ENCODE results near the gene TMEM39B. TPM values are rescaled to one million over a fixed set of nuclear protein-coding genes. Genes with fewer than 3 reads are reported as not detected.

The TMEM39B gene
- total RNA-seq, 1 experiment from 2014 or later: 22.8 TPM

- H3K4me3 ChIP-seq (replicated peaks in 1 of 2; ENCODE audit: low read depth in 1 of 2, low read length in 2 of 2): no peak overlapping the region
- CTCF ChIA-PET: interaction anchor here (2.5 kb wide), 1 partner anchor 16 kb away, joined by 6 read pairs; no protein-coding TSS in a partner anchor
- BruUV-seq (replicated peaks): no TSS peak
- POLR2A ChIA-PET: no interaction called here
- RAD21 ChIA-PET (ENCODE audit: low non-redundant PET in 1 of 2, low total read pairs in 2 of 2, uncharacterized antibody in 2 of 2, unreplicated experiment in 2 of 2): no interaction called here
- no peak overlapping the region for H2AFZ ChIP-seq (ENCODE audit: low read depth, low read length, poor library complexity, severe bottlenecking)
- H3K9me3 ChIP-seq (ENCODE audit: control insufficient read depth in 1 of 2, insufficient read depth in 1 of 2, low read depth in 1 of 2, low read length in 2 of 2): no peaks in the 10 kb centered on the region
- H4K20me1 ChIP-seq (ENCODE audit: insufficient read depth): no peaks in the 10 kb centered on the region
- H3K79me2 ChIP-seq (ENCODE audit: insufficient read depth, low read length): peaks cover 96% of the 10 kb centered on the region
- H3K9ac ChIP-seq (ENCODE audit: low read length): no peak overlapping the region
- DNase-seq (ENCODE audit: low read depth, low spot score) (no peak), ATAC-seq (no peak)
- peaks cover 8 to 55% of the 10 kb centered on the region in 2 experiments for H3K4me1 ChIP-seq (ENCODE audit: control insufficient read depth in 1 of 2, insufficient read depth in 2 of 2, low read length in 2 of 2)
- H3K4me2 ChIP-seq (ENCODE audit: low read length): 0 out of 2 replicates have a peak overlapping the region, but pooled peaks have one; percentile 3
- intact Hi-C loops (cut with micrococcal nuclease): no loop called here
- no peaks in the 10 kb centered on the region for H3K9me2 ChIP-seq (ENCODE audit: insufficient read depth)
- H3K36me3 ChIP-seq (ENCODE audit: control insufficient read depth in 1 of 2, insufficient read depth in 2 of 2, low read length in 2 of 2): no peaks in the 10 kb centered on the region
- H3K27me3 ChIP-seq (ENCODE audit: insufficient read depth, low read length): no peaks in the 10 kb centered on the region
- no peak overlapping the region for H3K27ac ChIP-seq (ENCODE audit: low read depth, low read length)
- no peak for TF ChIP-seq CBX3 (IDR thresholded peaks at IDR 0.05; ENCODE audit: low read depth)
- TF ChIP-seq FOSL1 (IDR thresholded peaks at IDR 0.05; ENCODE audit: low read depth): no peak
- no peak for TF ChIP-seq ZNF274 (IDR thresholded peaks at IDR 0.05; ENCODE audit: low read depth, low read length)
- no peak for TF ChIP-seq YY1 (IDR thresholded peaks at IDR 0.05; ENCODE audit: extremely low read depth, insufficient replicate concordance, low read depth, low read length)
- no peak for TF ChIP-seq ZFX (IDR thresholded peaks at IDR 0.05)
- no peak for TF ChIP-seq CTCF (IDR thresholded peaks at IDR 0.05 in 2 of 3, conservative IDR thresholded peaks at IDR 0.05 in 1 of 3; ENCODE audit: borderline replicate concordance in 1 of 3, insufficient read depth in 1 of 3, low read depth in 2 of 3, low read length in 2 of 3)
- no peak for TF ChIP-seq CEBPB (IDR thresholded peaks at IDR 0.05; ENCODE audit: low read depth)
- TF ChIP-seq POLR2AphosphoS5 (IDR thresholded peaks at IDR 0.05; ENCODE audit: low read depth, low read length): no peak
- TF ChIP-seq ATF3 (IDR thresholded peaks at IDR 0.05): no peak
- TF ChIP-seq EZH2phosphoT487 (IDR thresholded peaks at IDR 0.05; ENCODE audit: borderline replicate concordance): no peak
- no peak for TF ChIP-seq EGR1 (IDR thresholded peaks at IDR 0.05; ENCODE audit: low read depth)
- no peak for TF ChIP-seq ZBTB33 (IDR thresholded peaks at IDR 0.05; ENCODE audit: extremely low read depth, insufficient replicate concordance, low read length)
- no peak for TF ChIP-seq SRF (IDR thresholded peaks at IDR 0.05; ENCODE audit: low read depth)
Measured at GRCh38 chr1:32126770-32127169, 54.0 kb downstream of the TMEM39B start.

All from HCT116 (cell line).